Thoracic aorta (tissue), 2 donors: ENCODE measurements around the gene FAM9C. TPM values are rescaled to one million over a fixed set of nuclear protein-coding genes. Genes with fewer than 3 reads are reported as not detected.

Experiments used
- ATAC-seq: fragments of 150-250 bp; one replicate; pipeline ENCODE4 v1.8.0; 2017; ENCODE audit warnings: low read depth; ENCODE audit not compliant: insufficient number of reproducible peaks, low FRiP score
- DNase-seq: peaks from one replicate; pipeline ENCODE4 v3.0.0-alpha.2; 2020; ENCODE audit warnings: low spot score
- H3K27ac ChIP-seq, 2 donors: fragments of 200-600 bp; sonication (generic); 1 replicate in 1 of 2; 2 replicates in 1 of 2; pipeline ENCODE4 v1.5.1; 2016; ENCODE audit warnings: mild to moderate bottlenecking in 2 of 2, moderate library complexity in 2 of 2
- H3K27me3 ChIP-seq: fragments of 200-600 bp; sonication (generic); replicated peaks from 2 replicates; pipeline ENCODE4 v1.6.0; 2016; ENCODE audit warnings: mild to moderate bottlenecking; ENCODE audit not compliant: insufficient read depth
- H3K36me3 ChIP-seq: fragments of 200-600 bp; sonication (generic); one replicate; pipeline ENCODE4 v1.5.1; 2016
- H3K4me1 ChIP-seq, 2 donors: fragments of 200-600 bp; sonication (generic); 1 replicate in 1 of 2; 2 replicates in 1 of 2; pipeline versions ENCODE4 v1.5.1 to v1.6.0; 2016; ENCODE audit warnings: low read depth in 2 of 2, mild to moderate bottlenecking in 1 of 2; ENCODE audit not compliant: control insufficient read depth in 1 of 2
- H3K4me3 ChIP-seq: fragments of 200-600 bp; sonication (generic); 2 replicates; pipeline ENCODE4 v1.5.1; 2016; ENCODE audit warnings: mild to moderate bottlenecking
- H3K9me3 ChIP-seq: fragments of 200-600 bp; sonication (generic); 2 replicates; pipeline ENCODE4 v1.5.1; 2016
- total RNA-seq, 2 donors: library from RNA; depleted of rRNA; stranded (reverse); fragments of >200 nt; gene quantifications; one replicate each; pipeline versions ENCODE4 v1.1.0 to v1.2.3, GENCODE V29; 2016
- TF ChIP-seq, protein P1 (sequence below): fragments of 200-600 bp; sonication (generic); IDR thresholded peaks from one replicate; pipeline ENCODE4 v1.5.1; 2019; ENCODE audit warnings: antibody characterized with exemption

The FAM9C gene
- total RNA-seq, 2 donors from 2014 or later, result not detected

DNA sequence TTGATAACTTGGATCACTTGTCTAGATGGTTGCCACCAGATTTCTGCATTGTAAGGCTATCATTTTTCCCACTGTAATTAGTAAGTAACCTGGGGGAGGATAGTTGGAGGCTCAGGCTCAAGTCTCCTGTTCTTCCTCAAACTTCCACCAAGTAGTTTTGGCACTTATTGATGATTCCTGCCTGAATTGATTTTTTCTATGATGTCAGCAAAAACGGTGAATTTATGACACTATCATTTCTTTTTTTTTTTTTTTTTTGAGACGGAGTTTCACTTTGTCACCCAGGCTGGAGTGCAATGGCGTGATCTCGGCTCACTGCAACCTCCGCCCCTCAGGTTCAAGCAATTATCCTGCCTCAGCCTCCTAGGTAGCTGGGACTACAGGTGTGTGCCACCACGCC is 57.1 kb downstream of the FAM9C start:
- no peak overlapping the region for H3K4me3 ChIP-seq
- no peaks in the 10 kb centered on the region for H3K9me3 ChIP-seq
- H3K27me3 ChIP-seq, result no peaks in the 10 kb centered on the region
- TF ChIP-seq, protein P1, sequence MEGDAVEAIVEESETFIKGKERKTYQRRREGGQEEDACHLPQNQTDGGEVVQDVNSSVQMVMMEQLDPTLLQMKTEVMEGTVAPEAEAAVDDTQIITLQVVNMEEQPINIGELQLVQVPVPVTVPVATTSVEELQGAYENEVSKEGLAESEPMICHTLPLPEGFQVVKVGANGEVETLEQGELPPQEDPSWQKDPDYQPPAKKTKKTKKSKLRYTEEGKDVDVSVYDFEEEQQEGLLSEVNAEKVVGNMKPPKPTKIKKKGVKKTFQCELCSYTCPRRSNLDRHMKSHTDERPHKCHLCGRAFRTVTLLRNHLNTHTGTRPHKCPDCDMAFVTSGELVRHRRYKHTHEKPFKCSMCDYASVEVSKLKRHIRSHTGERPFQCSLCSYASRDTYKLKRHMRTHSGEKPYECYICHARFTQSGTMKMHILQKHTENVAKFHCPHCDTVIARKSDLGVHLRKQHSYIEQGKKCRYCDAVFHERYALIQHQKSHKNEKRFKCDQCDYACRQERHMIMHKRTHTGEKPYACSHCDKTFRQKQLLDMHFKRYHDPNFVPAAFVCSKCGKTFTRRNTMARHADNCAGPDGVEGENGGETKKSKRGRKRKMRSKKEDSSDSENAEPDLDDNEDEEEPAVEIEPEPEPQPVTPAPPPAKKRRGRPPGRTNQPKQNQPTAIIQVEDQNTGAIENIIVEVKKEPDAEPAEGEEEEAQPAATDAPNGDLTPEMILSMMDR, result no peak
- H3K4me1 ChIP-seq, result peaks cover 0 to 4% of the 10 kb centered on the region in 2 donors
- H3K36me3 ChIP-seq, result no peaks in the 10 kb centered on the region
- H3K27ac ChIP-seq, result no peak overlapping the region
- ATAC-seq (no peak), DNase-seq (no peak)

- TF ChIP-seq, protein P1, result no peak
- DNase-seq (no peak), ATAC-seq (no peak)
- H3K27ac ChIP-seq, result no peak overlapping the region
- no peak overlapping the region for H3K4me3 ChIP-seq
- H3K36me3 ChIP-seq, result no peaks in the 10 kb centered on the region
- H3K27me3 ChIP-seq, result no peaks in the 10 kb centered on the region
- H3K4me1 ChIP-seq, result peaks cover 0 to 4% of the 10 kb centered on the region in 2 donors
- no peaks in the 10 kb centered on the region for H3K9me3 ChIP-seq
Measured at GRCh38 chrX:12986886-12987285, 57.5 kb downstream of the FAM9C start.

DNA sequence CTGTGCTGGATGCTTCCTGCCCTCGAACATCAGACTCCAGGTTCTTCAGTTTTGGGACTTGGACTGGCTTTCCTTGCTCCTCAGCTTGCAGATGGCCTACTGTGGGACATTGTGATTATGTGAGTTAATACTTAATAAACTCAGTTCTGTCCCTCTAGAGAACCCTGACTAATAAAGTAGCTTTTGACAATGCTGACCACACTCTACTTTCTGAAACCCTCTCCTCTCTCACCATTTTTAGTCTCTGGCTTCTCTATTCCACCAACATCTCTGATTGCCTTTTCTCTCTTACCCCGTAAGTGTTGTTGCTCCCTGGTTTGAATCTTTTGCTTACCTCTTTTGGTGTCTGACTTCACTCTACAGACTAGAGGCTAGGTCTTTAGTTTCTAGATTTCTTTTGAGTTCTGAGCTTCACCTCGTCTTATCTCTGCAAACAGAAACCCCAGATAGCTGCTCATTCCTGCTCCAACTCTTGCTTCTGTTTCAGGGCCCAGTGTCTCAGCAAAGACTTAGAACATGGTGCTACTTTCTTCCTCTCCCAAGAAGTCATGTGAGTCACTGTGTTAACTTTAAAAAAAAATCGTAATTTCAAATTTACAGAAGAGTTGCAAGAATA is 58.1 kb downstream of the FAM9C start:
- Histone ChIP-seq H3K4me1 (peaks cover 0 to 4% of the 10 kb centered on the region in 2 donors), H3K9me3 (no peaks in the 10 kb centered on the region), H3K27ac (no peak overlapping the region), H3K4me3 (no peak overlapping the region), H3K27me3 (no peaks in the 10 kb centered on the region), H3K36me3 (no peaks in the 10 kb centered on the region)
- TF ChIP-seq, protein P1, result no peak
- DNase-seq (no peak), ATAC-seq (no peak)

Other genes with a start within 250 kb of the FAM9C start
- gene TLR7, start 177.5 kb downstream of the FAM9C start, total RNA-seq, result 1 to 10 TPM in 1 of 2 donors, under 1 TPM in 1; 0.27 to 1.7 TPM
- gene TLR8, start 138.0 kb downstream of the FAM9C start, total RNA-seq, result 1 to 10 TPM; 3.4 to 6.1 TPM
- 1,000 to 10,000 TPM; 3,886 to 3,920 TPM for gene TMSB4X, start 69.5 kb downstream of the FAM9C start, total RNA-seq